HL-60 (cell line): ENCODE measurements around the gene MXD1.

Experiments
- DNase-seq, 2 experiments: peaks; one replicate each; pipeline ENCODE4 v3.0.0-alpha.2; 2010 to 2020; ENCODE audit warnings: low read depth in 1 of 2, low spot score in 1 of 2
- H3K27ac ChIP-seq: fragments of 250-450 bp; sonication (Bioruptor Pico); replicated peaks from 2 replicates; pipeline ENCODE4 v1.5.1; 2020; ENCODE audit warnings: mild to moderate bottlenecking, moderate library complexity
- H3K27me3 ChIP-seq: fragments of 250-450 bp; sonication (Bioruptor Pico); 2 replicates; pipeline ENCODE4 v1.5.1; 2021; ENCODE audit warnings: mild to moderate bottlenecking, moderate library complexity; ENCODE audit not compliant: insufficient read depth, poor library complexity, severe bottlenecking
- H3K4me3 ChIP-seq: replicated peaks from 2 replicates; pipeline ENCODE4 v1.5.1; 2011; ENCODE audit warnings: mild to moderate bottlenecking, control low read depth, low read length; ENCODE audit not compliant: insufficient read depth
- CTCF ChIP-seq: IDR thresholded peaks from one replicate; pipeline ENCODE4 v1.5.1; 2011; ENCODE audit warnings: low read length, control low read depth, inconsistent platforms; ENCODE audit not compliant: insufficient read depth
- GABPA ChIP-seq: IDR thresholded peaks from 2 replicates; pipeline ENCODE4 v1.6.1; 2012; ENCODE audit warnings: low read depth
- POLR2AphosphoS5 ChIP-seq: IDR thresholded peaks from 2 replicates; pipeline ENCODE4 v1.6.1; 2012; ENCODE audit warnings: low read depth
- REST ChIP-seq: IDR thresholded peaks from 2 replicates; pipeline ENCODE4 v1.6.1; 2012; ENCODE audit warnings: low read depth; ENCODE audit not compliant: insufficient replicate concordance
- SPI1 ChIP-seq: IDR thresholded peaks from 2 replicates; pipeline ENCODE4 v1.6.1; 2012; ENCODE audit warnings: low read depth, mild to moderate bottlenecking, borderline replicate concordance

Gene MXD1

GRCh38 chr2:69975136-69975852 lies 60.4 kb downstream of the MXD1 start:
- H3K27ac ChIP-seq: peak overlapping the region; percentile 74
- DNase-seq: no peak
- no peak overlapping the region for H3K4me3 ChIP-seq
- H3K27me3 ChIP-seq: no peaks in the 10 kb centered on the region
- TF ChIP-seq CTCF (no peak), GABPA (no peak), POLR2AphosphoS5 (no peak), SPI1 (no peak), REST (no peak)

- H3K4me3 ChIP-seq: no peak overlapping the region
- peak overlapping the region; percentile 74 for H3K27ac ChIP-seq
- TF ChIP-seq REST (no peak), POLR2AphosphoS5 (peak; percentile 83), SPI1 (peak; percentile 18; the same call in 1 of the 2 replicates)
- H3K27me3 ChIP-seq: no peaks in the 10 kb centered on the region
- peak in 1 of 2 experiments; percentile 93 for DNase-seq
These were observed 61.0 kb downstream of the MXD1 start for GRCh38 chr2:69975853-69976462.

- peak overlapping the region; percentile 74 for H3K27ac ChIP-seq
- TF ChIP-seq REST (no peak), POLR2AphosphoS5 (no peak; the same call in 1 of the 2 replicates), GABPA (no peak), SPI1 (no peak)
- H3K27me3 ChIP-seq: no peaks in the 10 kb centered on the region
- DNase-seq: peak in 1 of 2 experiments; percentile 81
- H3K4me3 ChIP-seq: no peak overlapping the region
These were observed 62.3 kb downstream of the MXD1 start for GRCh38 chr2:69977186-69977585.

GRCh38 chr2:69977906-69978482 lies 63.1 kb downstream of the MXD1 start:
- Histone ChIP-seq H3K27ac (peak overlapping the region; percentile 74), H3K27me3 (no peaks in the 10 kb centered on the region), H3K4me3 (no peak overlapping the region)
- peak in 1 of 2 experiments; percentile 44 for DNase-seq
- TF ChIP-seq GABPA (no peak), POLR2AphosphoS5 (no peak; the same call in 1 of the 2 replicates), SPI1 (no peak), CTCF (no peak), REST (no peak)
